ENCODE measurements around the gene KIAA0513. TPM values are rescaled to one million over a fixed set of nuclear protein-coding genes. Genes with fewer than 3 reads are reported as not detected.

KIAA0513 gene
- total RNA-seq, 2 donors from 2014 or later = 13.4 to 50.1 TPM

- ATAC-seq (ENCODE audit: insufficient number of reproducible peaks, low FRiP score, low read depth) = no peak
- DNase-seq (ENCODE audit: low spot score) = no peak
- peaks cover 25 to 47% of the 10 kb centered on the region in 2 donors for H3K4me1 ChIP-seq (ENCODE audit: control insufficient read depth in 1 of 2, low read depth in 2 of 2)
- no peaks in the 10 kb centered on the region for H3K36me3 ChIP-seq
- no peak for TF ChIP-seq CTCF (IDR thresholded peaks at IDR 0.05)
- no peaks in the 10 kb centered on the region for H3K9me3 ChIP-seq
- no peak overlapping the region for H3K27ac ChIP-seq
- no peaks in the 10 kb centered on the region for H3K27me3 ChIP-seq (replicated peaks; ENCODE audit: insufficient read depth)
- H3K4me3 ChIP-seq = no peak overlapping the region
Measured at GRCh38 chr16:85132456-85133289, 105.1 kb downstream of the KIAA0513 start.

- H3K4me3 ChIP-seq = no peak overlapping the region
- no peaks in the 10 kb centered on the region for H3K36me3 ChIP-seq
- peaks cover 28 to 52% of the 10 kb centered on the region in 2 donors for H3K4me1 ChIP-seq (ENCODE audit: control insufficient read depth in 1 of 2, low read depth in 2 of 2)
- no peaks in the 10 kb centered on the region for H3K9me3 ChIP-seq
- no peak for DNase-seq (ENCODE audit: low spot score)
- ATAC-seq (ENCODE audit: insufficient number of reproducible peaks, low FRiP score, low read depth) = no peak
- no peaks in the 10 kb centered on the region for H3K27me3 ChIP-seq (replicated peaks; ENCODE audit: insufficient read depth)
- no peak for TF ChIP-seq CTCF (IDR thresholded peaks at IDR 0.05)
- H3K27ac ChIP-seq = no peak overlapping the region
Measured at GRCh38 chr16:85133290-85133599, 105.7 kb downstream of the KIAA0513 start.

- no peak for TF ChIP-seq CTCF (IDR thresholded peaks at IDR 0.05)
- H3K36me3 ChIP-seq = no peaks in the 10 kb centered on the region
- DNase-seq (ENCODE audit: low spot score) = no peak
- ATAC-seq (ENCODE audit: insufficient number of reproducible peaks, low FRiP score, low read depth) = no peak
- no peak overlapping the region for H3K27ac ChIP-seq
- no peak overlapping the region for H3K4me3 ChIP-seq
- no peaks in the 10 kb centered on the region for H3K9me3 ChIP-seq
- H3K4me1 ChIP-seq (ENCODE audit: control insufficient read depth in 1 of 2, low read depth in 2 of 2) = peaks cover 28 to 47% of the 10 kb centered on the region in 2 donors
- H3K27me3 ChIP-seq (replicated peaks; ENCODE audit: insufficient read depth) = no peaks in the 10 kb centered on the region
Measured at GRCh38 chr16:85134076-85134788, 106.6 kb downstream of the KIAA0513 start.

- no peaks in the 10 kb centered on the region for H3K36me3 ChIP-seq
- H3K4me3 ChIP-seq = no peak overlapping the region
- DNase-seq (ENCODE audit: low spot score) = no peak
- no peak for TF ChIP-seq CTCF (IDR thresholded peaks at IDR 0.05)
- peaks cover 23 to 42% of the 10 kb centered on the region in 2 donors for H3K4me1 ChIP-seq (ENCODE audit: control insufficient read depth in 1 of 2, low read depth in 2 of 2)
- no peak for ATAC-seq (ENCODE audit: insufficient number of reproducible peaks, low FRiP score, low read depth)
- H3K27me3 ChIP-seq (replicated peaks; ENCODE audit: insufficient read depth) = no peaks in the 10 kb centered on the region
- H3K9me3 ChIP-seq = no peaks in the 10 kb centered on the region
- no peak overlapping the region for H3K27ac ChIP-seq
Measured at GRCh38 chr16:85134789-85135142, 107.2 kb downstream of the KIAA0513 start.

- Histone ChIP-seq H3K36me3 (no peaks in the 10 kb centered on the region), H3K27me3 (replicated peaks; ENCODE audit: insufficient read depth) (no peaks in the 10 kb centered on the region), H3K4me3 (peak overlapping the region; percentile 72), H3K27ac (peak overlapping the region; percentile 52 to 66), H3K9me3 (no peaks in the 10 kb centered on the region), H3K4me1 (ENCODE audit: control insufficient read depth in 1 of 2, low read depth in 2 of 2) (peaks cover 13 to 27% of the 10 kb centered on the region in 2 donors)
- no peak for DNase-seq (ENCODE audit: low spot score)
- ATAC-seq (ENCODE audit: insufficient number of reproducible peaks, low FRiP score, low read depth) = no peak
- no peak for TF ChIP-seq CTCF (IDR thresholded peaks at IDR 0.05)
Measured at GRCh38 chr16:85136213-85136701, 108.7 kb downstream of the KIAA0513 start.
